OCI-LY1 (cell line): ENCODE measurements around the gene WDR17.

Experiments
- H2AFZ ChIP-seq: fragments of 200-600 bp; sonication (generic), shearing (Covaris generic); 2 replicates; pipeline ENCODE4 v1.6.0; 2014; ENCODE audit warnings: antibody characterized with exemption, mild to moderate bottlenecking, low read length
- H3F3A ChIP-seq: fragments of 200-600 bp; sonication (generic), shearing (Covaris generic); 2 replicates; pipeline ENCODE4 v1.6.0; 2014; ENCODE audit warnings: mild to moderate bottlenecking, antibody characterized with exemption, low read length, moderate library complexity; ENCODE audit not compliant: insufficient read depth
- H3K27ac ChIP-seq: fragments of 200-600 bp; sonication (generic); 2 replicates; pipeline ENCODE4 v1.5.1; 2014; ENCODE audit warnings: low read length, mixed run types, mild to moderate bottlenecking, low read depth; ENCODE audit not compliant: poor library complexity, severe bottlenecking
- H3K27me3 ChIP-seq: fragments of 200-600 bp; sonication (generic); 2 replicates; pipeline ENCODE4 v1.6.0; 2014; ENCODE audit warnings: antibody characterized with exemption, mild to moderate bottlenecking, low read length, moderate library complexity; ENCODE audit not compliant: insufficient read depth
- H3K36me3 ChIP-seq: fragments of 200-600 bp; sonication (generic); 2 replicates; pipeline ENCODE4 v1.6.1; 2014; ENCODE audit warnings: mild to moderate bottlenecking, antibody characterized with exemption, low read length, moderate library complexity, mixed read lengths; ENCODE audit not compliant: insufficient read depth
- H3K4me1 ChIP-seq: fragments of 200-600 bp; sonication (generic); 2 replicates; pipeline ENCODE4 v1.5.1; 2014; ENCODE audit warnings: mild to moderate bottlenecking, low read length, moderate library complexity; ENCODE audit not compliant: insufficient read depth, severe bottlenecking
- H3K4me2 ChIP-seq: fragments of 200-600 bp; sonication (generic), shearing (Covaris generic); 2 replicates; pipeline ENCODE4 v1.6.1; 2014; ENCODE audit warnings: low read length
- H3K4me3 ChIP-seq: fragments of 200-600 bp; sonication (generic); 2 replicates; pipeline ENCODE4 v1.5.1; 2014; ENCODE audit warnings: low read length, low read depth, mild to moderate bottlenecking, mixed read lengths; ENCODE audit not compliant: poor library complexity, severe bottlenecking
- H3K79me2 ChIP-seq: fragments of 200-600 bp; shearing (Covaris generic); 2 replicates; pipeline ENCODE4 v1.6.1; 2016; ENCODE audit warnings: mixed run types, low read length, mixed read lengths; ENCODE audit not compliant: insufficient read depth
- H3K9ac ChIP-seq: fragments of 200-600 bp; sonication (generic), shearing (Covaris generic); 2 replicates; pipeline ENCODE4 v1.6.1; 2014; ENCODE audit warnings: mild to moderate bottlenecking, low read length, mixed read lengths
- H3K9me2 ChIP-seq: fragments of 200-600 bp; sonication (generic), shearing (Covaris generic); 2 replicates; pipeline ENCODE4 v1.6.1; 2014; ENCODE audit warnings: low read depth, mild to moderate bottlenecking, low read length, mixed read lengths
- H3K9me3 ChIP-seq: fragments of 200-600 bp; shearing (Covaris generic); 2 replicates; pipeline ENCODE4 v1.6.1; 2014; ENCODE audit warnings: low read length, mixed read lengths
- H4K20me1 ChIP-seq: fragments of 200-600 bp; sonication (generic), shearing (Covaris generic); 2 replicates; pipeline ENCODE4 v1.6.0; 2016; ENCODE audit warnings: mild to moderate bottlenecking, low read length; ENCODE audit not compliant: insufficient read depth
- EZH2 ChIP-seq: fragments of 200-600 bp; sonication (generic), shearing (Covaris generic); IDR thresholded peaks from 2 replicates; pipeline ENCODE4 v1.8.0; 2017; ENCODE audit warnings: borderline replicate concordance, mixed run types, mild to moderate bottlenecking, antibody characterized with exemption, low read length, moderate library complexity, mixed read lengths
- TF ChIP-seq, protein P1 (sequence below): fragments of 200-600 bp; sonication (generic), shearing (Covaris generic); IDR thresholded peaks from 2 replicates; pipeline ENCODE4 v1.5.1; 2017; ENCODE audit warnings: mild to moderate bottlenecking, antibody characterized with exemption, low read length, moderate library complexity, mixed read lengths

The WDR17 gene

DNA sequence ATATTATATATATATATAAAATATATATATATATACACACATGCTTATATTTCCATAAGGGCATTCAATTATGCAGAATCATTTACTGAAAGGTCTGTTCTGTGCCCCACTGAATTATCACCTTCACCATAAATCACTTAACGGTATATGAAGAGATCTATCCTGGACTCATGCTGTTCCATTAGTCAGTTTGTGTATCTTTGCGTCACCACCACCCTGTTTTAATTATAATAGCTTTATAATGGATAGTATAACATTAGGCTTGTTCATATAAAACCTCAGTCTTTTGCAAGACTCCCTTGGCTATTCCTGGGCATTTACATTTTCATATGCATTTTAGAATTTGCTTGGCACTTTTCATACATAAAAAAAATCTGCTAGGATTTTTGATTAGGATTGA lies 19.1 kb downstream of the WDR17 start:
- Histone ChIP-seq H3K79me2 (no peaks in the 10 kb centered on the region), H3K9me2 (no peaks in the 10 kb centered on the region), H3K27me3 (no peaks in the 10 kb centered on the region), H3K4me3 (no peak overlapping the region), H3K27ac (no peak overlapping the region), H3K4me1 (no peaks in the 10 kb centered on the region), H3K9ac (no peak overlapping the region), H2AFZ (no peak overlapping the region; the same call in 1 of the 2 replicates), H3K36me3 (no peaks in the 10 kb centered on the region), H3F3A (no peaks in the 10 kb centered on the region), H3K9me3 (no peaks in the 10 kb centered on the region), H4K20me1 (no peaks in the 10 kb centered on the region), H3K4me2 (no peak overlapping the region)
- no peak for TF ChIP-seq EZH2
- TF ChIP-seq, protein P1, sequence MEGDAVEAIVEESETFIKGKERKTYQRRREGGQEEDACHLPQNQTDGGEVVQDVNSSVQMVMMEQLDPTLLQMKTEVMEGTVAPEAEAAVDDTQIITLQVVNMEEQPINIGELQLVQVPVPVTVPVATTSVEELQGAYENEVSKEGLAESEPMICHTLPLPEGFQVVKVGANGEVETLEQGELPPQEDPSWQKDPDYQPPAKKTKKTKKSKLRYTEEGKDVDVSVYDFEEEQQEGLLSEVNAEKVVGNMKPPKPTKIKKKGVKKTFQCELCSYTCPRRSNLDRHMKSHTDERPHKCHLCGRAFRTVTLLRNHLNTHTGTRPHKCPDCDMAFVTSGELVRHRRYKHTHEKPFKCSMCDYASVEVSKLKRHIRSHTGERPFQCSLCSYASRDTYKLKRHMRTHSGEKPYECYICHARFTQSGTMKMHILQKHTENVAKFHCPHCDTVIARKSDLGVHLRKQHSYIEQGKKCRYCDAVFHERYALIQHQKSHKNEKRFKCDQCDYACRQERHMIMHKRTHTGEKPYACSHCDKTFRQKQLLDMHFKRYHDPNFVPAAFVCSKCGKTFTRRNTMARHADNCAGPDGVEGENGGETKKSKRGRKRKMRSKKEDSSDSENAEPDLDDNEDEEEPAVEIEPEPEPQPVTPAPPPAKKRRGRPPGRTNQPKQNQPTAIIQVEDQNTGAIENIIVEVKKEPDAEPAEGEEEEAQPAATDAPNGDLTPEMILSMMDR, result no peak

DNA sequence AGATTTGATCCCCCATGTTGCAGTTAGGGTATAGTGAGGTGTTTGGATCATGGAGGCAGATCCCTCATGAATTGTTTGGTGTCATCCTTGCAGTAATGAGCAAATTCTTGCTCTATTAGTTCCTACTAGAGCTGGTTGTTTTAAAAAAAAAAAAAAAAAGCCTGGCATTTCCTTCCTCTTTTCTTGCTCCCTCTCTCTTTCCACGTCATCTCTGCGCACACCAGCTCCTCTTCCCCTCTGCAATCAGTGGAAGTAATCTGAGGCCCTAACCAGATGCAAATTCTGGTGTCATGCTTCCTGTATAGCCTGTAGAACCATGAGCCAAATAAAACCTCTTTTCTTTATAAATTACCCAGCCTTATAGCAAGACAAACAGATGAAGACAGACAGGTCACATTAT lies 24.5 kb downstream of the WDR17 start:
- TF ChIP-seq, protein P1, result no peak
- no peak for TF ChIP-seq EZH2
- Histone ChIP-seq H2AFZ (no peak overlapping the region), H3K4me1 (no peaks in the 10 kb centered on the region), H3K79me2 (no peaks in the 10 kb centered on the region), H3K36me3 (no peaks in the 10 kb centered on the region), H3K9ac (no peak overlapping the region), H3K27ac (no peak overlapping the region), H3K9me2 (no peaks in the 10 kb centered on the region), H3K9me3 (no peaks in the 10 kb centered on the region), H4K20me1 (no peaks in the 10 kb centered on the region), H3F3A (no peaks in the 10 kb centered on the region), H3K27me3 (no peaks in the 10 kb centered on the region), H3K4me3 (no peak overlapping the region), H3K4me2 (no peak overlapping the region)

DNA sequence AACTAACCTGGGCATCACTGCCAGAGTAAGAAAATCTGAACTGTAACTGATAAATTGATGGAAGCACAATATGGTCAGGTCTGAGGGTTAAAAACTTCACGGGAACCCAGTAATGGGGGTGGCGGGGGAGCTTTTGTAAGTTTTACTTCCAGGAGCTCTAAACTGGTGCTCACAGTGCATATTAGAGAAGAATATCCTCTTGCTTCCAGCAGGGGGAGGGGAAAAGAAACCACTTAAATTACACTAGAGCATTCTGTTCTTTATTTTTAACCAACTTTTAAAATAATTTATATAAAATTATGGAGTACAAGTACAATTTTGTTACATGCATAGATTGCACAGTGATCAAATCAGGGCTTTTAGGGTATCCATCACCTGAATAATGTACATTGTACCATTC lies 33.7 kb downstream of the WDR17 start:
- Histone ChIP-seq H3K4me3 (no peak overlapping the region), H2AFZ (no peak overlapping the region), H3K9me3 (no peaks in the 10 kb centered on the region), H3K27ac (no peak overlapping the region), H3F3A (no peaks in the 10 kb centered on the region), H3K79me2 (no peaks in the 10 kb centered on the region), H3K36me3 (no peaks in the 10 kb centered on the region), H3K4me2 (no peak overlapping the region), H3K9ac (no peak overlapping the region), H3K4me1 (no peaks in the 10 kb centered on the region), H3K9me2 (no peaks in the 10 kb centered on the region), H4K20me1 (no peaks in the 10 kb centered on the region), H3K27me3 (no peaks in the 10 kb centered on the region)
- TF ChIP-seq, protein P1, result no peak
- TF ChIP-seq EZH2, result no peak
